Fibroblast of skin of back (primary cell): ENCODE results near the gene APOBEC3B.
"Not testable (repeated sequence)": the region's sequence is repeated elsewhere in the genome, so short reads cannot be mapped to it uniquely, and the experiment has no call there.

Experiments
- DNase-seq: peaks from one replicate; pipeline ENCODE4 v3.0.0-alpha.2; 2013

The APOBEC3B gene

GRCh38 chr22:39003165-39003638 lies 21.1 kb downstream of the APOBEC3B start:
- DNase-seq: peak; percentile 85

GRCh38 chr22:39007177-39007576 lies 25.0 kb downstream of the APOBEC3B start:
- no peak for DNase-seq

DNA sequence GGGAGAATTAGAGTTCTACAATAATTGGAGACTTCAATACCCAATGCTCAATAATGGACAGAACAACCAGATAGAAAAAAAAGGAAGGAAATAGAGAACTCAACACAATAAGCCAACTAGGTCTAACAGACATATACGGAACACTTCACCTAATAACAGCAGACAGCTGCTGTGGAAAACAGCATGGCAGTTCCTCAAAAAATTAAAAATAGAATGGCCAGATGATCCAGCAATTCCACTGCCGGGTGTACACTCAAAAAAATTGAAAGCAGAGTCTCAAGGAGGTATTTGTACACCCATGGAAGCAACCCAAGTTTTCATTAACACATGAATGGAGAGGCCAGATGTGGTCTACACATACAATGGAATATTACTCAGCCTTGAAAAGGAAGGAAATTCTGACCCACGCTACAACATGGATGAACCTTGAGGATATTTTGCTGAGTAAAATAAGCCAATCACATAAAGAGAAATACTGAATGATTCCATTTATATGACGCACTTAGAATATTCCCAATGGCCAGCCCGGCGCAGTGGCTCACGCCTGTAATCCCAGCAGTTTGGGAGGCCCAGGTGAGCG lies 26.2 kb downstream of the APOBEC3B start:
- DNase-seq: not testable (repeated sequence)

- DNase-seq: no peak
Observed at GRCh38 chr22:39010946-39011345, 28.8 kb downstream of the APOBEC3B start.

DNA sequence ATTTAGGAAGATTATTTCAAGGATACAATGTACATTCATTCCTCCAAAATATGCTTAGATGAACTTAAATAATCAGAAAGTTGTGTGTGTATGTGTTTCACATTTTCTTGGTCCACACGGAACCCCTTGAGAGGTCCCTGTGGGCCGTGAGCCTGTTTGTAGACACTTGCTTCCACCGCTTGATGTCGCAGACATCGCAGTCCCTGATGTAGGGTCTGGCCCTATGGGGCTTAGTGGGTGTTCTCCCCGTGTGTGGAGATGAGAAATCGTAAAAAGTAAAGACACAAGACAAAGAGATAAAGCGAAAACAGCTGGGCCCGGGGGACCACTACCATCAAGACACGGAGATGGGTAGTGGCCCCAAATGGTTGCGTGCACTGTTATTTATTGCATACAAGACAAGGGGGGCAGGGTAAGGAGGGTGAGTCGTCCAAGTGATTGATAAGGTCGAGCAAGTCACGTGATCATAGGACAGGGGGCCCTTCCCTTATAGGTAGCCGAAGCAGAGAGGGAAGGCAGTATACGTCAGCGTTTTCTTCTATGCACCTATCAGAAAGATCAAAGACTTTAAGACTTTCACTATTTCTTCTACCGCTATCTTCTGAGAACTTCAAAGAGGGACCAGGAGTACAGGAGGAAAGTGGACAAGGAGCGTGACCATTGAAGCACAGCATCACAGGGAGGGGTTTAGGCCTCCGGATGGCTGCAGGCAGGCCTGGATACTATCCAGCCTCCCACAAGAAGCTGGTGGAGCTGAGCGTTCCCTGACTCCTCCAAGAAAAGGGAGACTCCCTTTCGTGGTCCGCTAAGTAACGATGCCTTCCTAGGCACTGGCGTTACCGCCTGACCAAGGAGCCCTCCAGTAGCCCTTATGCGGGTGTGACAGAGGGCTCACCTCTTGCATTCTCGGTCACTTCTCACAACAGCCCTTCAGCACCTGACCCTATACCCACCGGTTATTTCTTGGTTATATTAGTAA lies 30.7 kb downstream of the APOBEC3B start:
- DNase-seq: no peak

DNA sequence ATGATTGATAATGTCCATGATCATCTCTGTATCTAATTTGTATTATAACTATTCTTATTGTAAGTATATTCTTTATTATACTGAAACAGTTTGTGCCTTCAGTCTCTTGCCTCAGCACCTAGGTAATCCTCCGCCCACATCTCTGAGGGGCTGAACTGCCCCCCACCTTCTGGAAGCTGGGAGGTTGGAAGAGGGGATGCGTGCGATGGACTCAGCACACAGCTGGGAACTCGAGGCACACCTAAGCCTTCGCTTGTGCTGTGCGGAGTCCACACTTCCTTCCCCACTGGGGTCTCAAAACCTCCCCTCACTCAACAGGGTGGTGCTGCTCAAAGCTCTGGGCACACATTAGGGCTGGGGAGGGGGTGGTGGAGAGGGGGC lies 31.4 kb downstream of the APOBEC3B start:
- not testable (repeated sequence) for DNase-seq

GRCh38 chr22:39013942-39014722 lies 32.0 kb downstream of the APOBEC3B start, which contains the start of gene APOBEC3C:
TSS of gene APOBEC3C (plus strand) at chr22:39014257. CDS start at chr22:39014363, 106 bp downstream.
- DNase-seq: peak; percentile 90

DNA sequence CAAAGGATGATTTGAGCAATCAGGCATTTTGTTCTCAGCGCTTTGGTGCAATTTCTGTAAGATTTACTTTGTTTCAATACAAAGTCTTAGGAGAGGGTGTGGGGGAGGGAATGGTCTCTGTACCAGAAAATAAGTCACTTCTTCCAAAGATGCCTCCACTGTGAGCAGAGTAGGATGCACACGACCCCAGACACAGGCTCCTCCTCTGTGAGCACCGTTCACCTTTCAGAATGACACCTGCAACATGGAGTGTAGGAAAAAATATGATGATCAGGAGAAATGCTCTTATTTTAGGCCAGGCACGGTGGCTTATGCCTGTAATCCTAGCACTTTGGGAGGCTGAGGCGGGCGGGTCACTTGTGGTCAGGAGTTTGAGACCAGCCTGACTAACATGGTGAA lies 32.6 kb downstream of the APOBEC3B start:
- DNase-seq: not testable (repeated sequence)

- no peak for DNase-seq
Observed at GRCh38 chr22:39016592-39016991, 34.4 kb downstream of the APOBEC3B start.

GRCh38 chr22:39017596-39018365 lies 35.6 kb downstream of the APOBEC3B start:
- DNase-seq: no peak

DNA sequence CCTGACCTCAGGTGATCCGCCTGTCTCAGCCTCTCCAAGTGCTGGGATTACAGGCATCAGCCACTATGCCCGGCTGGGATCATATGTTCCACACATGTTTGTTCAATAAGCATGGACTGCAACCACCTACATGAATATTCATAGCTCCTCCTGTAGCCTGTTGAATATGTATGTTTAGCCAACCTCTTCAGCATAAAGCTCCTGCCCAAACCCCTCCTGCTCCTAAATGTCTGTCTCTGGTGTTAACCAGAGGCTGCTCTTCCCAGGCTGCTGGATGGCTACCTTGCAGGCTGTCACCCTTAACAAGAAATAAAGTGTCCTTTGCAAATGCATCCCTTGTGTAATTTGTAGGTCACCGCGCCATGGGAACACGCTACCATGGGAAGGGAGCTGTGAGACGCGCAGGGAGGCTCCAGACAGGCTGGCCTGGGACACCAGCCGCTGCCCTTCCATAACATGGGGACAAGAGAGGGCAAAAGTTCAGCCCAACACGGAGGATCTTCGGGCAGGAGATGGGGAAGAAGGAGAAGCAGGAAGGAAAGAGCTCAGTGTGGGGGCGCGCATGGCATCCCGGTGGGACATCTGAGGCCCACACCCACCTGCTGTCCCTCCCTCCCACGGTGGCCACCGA lies 38.0 kb downstream of the APOBEC3B start:
- DNase-seq: not testable (repeated sequence)

- DNase-seq: no peak
Observed at GRCh38 chr22:39021552-39022250, 39.6 kb downstream of the APOBEC3B start.

- DNase-seq: no peak
Observed at GRCh38 chr22:39024519-39025308, 42.6 kb downstream of the APOBEC3B start.

GRCh38 chr22:39026509-39027150 lies 44.5 kb downstream of the APOBEC3B start:
- no peak for DNase-seq

DNA sequence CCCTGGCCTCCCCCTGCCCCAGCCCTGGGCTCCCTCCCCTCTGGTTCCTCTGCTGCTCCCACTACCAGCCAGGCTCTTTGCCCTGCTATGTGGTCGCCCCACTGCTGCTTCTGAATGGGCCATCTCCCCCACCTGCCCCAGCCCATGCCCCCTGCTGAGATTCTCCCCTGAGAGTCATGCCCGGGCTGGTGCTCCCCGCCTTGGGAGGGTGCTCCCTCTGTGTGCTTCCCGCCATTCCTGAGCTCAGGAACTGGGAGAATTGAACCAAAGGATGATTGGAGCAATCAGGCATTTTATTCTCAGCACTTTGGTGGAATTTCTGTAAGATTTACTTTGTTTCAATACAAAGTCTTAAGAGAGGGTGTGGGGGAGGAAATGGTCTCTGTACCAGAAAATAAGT lies 45.6 kb downstream of the APOBEC3B start:
- no peak for DNase-seq

DNA sequence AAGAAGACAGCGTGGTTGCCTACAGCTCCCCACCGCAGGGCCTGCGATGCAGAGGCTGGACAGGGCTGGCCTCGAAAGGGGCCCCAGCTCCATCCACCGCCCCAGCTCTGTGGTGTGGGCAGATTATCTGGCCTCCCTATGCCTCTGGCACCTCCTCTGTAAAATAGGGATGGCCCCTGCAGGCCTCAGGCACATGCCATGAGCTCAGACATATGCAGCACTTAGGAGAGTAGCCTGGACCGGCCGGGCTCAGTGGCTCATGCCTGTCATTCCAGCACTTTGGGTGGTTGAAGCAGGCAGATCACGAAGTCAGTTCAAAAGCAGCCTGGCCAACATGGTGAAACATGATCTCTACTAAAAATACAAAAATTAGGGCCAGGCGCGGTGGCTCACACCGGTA lies 46.1 kb downstream of the APOBEC3B start:
- peak; percentile 16 for DNase-seq

- DNase-seq: no peak
Observed at GRCh38 chr22:39029227-39029626, 47.1 kb downstream of the APOBEC3B start.

- DNase-seq: no peak
Observed at GRCh38 chr22:39030705-39031104, 48.6 kb downstream of the APOBEC3B start.
